ENCODE data around the gene DAGLA.

GRCh38 chr11:61642162-61642561 is 38.0 kb upstream of the DAGLA start:
- no peak for TF ChIP-seq CTCF (IDR thresholded peaks at IDR 0.05; ENCODE audit: low read length)
- no peak for TF ChIP-seq EZH2 (IDR thresholded peaks at IDR 0.05; ENCODE audit: borderline replicate concordance, low read length)

Measured in OCI-LY1 (cell line).